Activated naive CD8-positive, alpha-beta T cell treated with anti-CD3 and anti-CD28 coated beads for 36 hours (primary cell): ENCODE measurements around the gene GDPD5. TPM values are rescaled to one million over a fixed set of nuclear protein-coding genes. Genes with fewer than 3 reads are reported as not detected.

ENCODE experiments used
- DNase-seq: peaks from one replicate; pipeline ENCODE4 v3.0.0; 2021
- H3K27ac Mint-ChIP-seq: one replicate; pipeline ENCODE4 v1.8.0; 2022; ENCODE audit warnings: mild to moderate bottlenecking, moderate library complexity, mixed read lengths
- H3K27me3 Mint-ChIP-seq: one replicate; pipeline ENCODE4 v1.8.0; 2022; ENCODE audit warnings: mild to moderate bottlenecking, mixed read lengths
- H3K36me3 Mint-ChIP-seq: one replicate; pipeline ENCODE4 v1.8.0; 2021; ENCODE audit warnings: mild to moderate bottlenecking, mixed read lengths
- H3K4me1 Mint-ChIP-seq: one replicate; pipeline ENCODE4 v1.8.0; 2021; ENCODE audit warnings: mixed read lengths
- H3K4me3 Mint-ChIP-seq: one replicate; pipeline ENCODE4 v1.8.0; 2022; ENCODE audit warnings: mild to moderate bottlenecking, moderate library complexity, mixed read lengths
- H3K9me3 Mint-ChIP-seq: one replicate; pipeline ENCODE4 v1.8.0; 2022; ENCODE audit warnings: mixed read lengths
- total RNA-seq, 2 experiments: library from RNA; stranded (reverse); gene quantifications; one replicate each; pipeline ENCODE4 v1.2.3, GENCODE V29; 2021

The GDPD5 gene
- total RNA-seq, 2 experiments from 2014 or later = 5.9 to 6.6 TPM

GRCh38 chr11:75400146-75400865 lies 125.4 kb downstream of the GDPD5 start:
- peak overlapping the region; percentile 97 for H3K27ac Mint-ChIP-seq

GRCh38 chr11:75399344-75400145 lies 126.2 kb downstream of the GDPD5 start, which contains the start of gene RPS3:
RPS3 (plus strand) TSS chr11:75399518; CDS start chr11:75399548, 30 bp downstream.
- peaks cover 39% of the 10 kb centered on the region for H3K4me1 Mint-ChIP-seq
- H3K9me3 Mint-ChIP-seq = no peaks in the 10 kb centered on the region
- peak; percentile 88 for DNase-seq
- peaks cover 53% of the 10 kb centered on the region for H3K36me3 Mint-ChIP-seq
- H3K27me3 Mint-ChIP-seq = peaks cover 4% of the 10 kb centered on the region
- peak within 1 kb of the TSS; percentile 94 for H3K4me3 Mint-ChIP-seq
- peak within 1 kb of the TSS; percentile 97 for H3K27ac Mint-ChIP-seq

More at GRCh38 chr11:75400146-75400865, 125.4 kb downstream of the GDPD5 start:
- no peak for DNase-seq
- Mint-ChIP-seq H3K9me3 (no peaks in the 10 kb centered on the region), H3K27me3 (peaks cover 4% of the 10 kb centered on the region), H3K4me3 (peak overlapping the region; percentile 94), H3K4me1 (peaks cover 40% of the 10 kb centered on the region), H3K36me3 (peaks cover 57% of the 10 kb centered on the region)

- no peak for DNase-seq
- Mint-ChIP-seq H3K9me3 (no peaks in the 10 kb centered on the region), H3K4me1 (peaks cover 34% of the 10 kb centered on the region), H3K4me3 (peak overlapping the region; percentile 94), H3K27ac (peak overlapping the region; percentile 97), H3K36me3 (peaks cover 47% of the 10 kb centered on the region), H3K27me3 (peaks cover 4% of the 10 kb centered on the region)
These were observed 126.8 kb downstream of the GDPD5 start for GRCh38 chr11:75398906-75399305.

- peaks cover 1% of the 10 kb centered on the region for H3K27me3 Mint-ChIP-seq
- no peak overlapping the region for H3K4me3 Mint-ChIP-seq
- no peak for DNase-seq
- no peaks in the 10 kb centered on the region for H3K9me3 Mint-ChIP-seq
- peaks cover 6% of the 10 kb centered on the region for H3K4me1 Mint-ChIP-seq
- peaks cover under 1% of the 10 kb centered on the region for H3K36me3 Mint-ChIP-seq
- H3K27ac Mint-ChIP-seq = no peak overlapping the region
These were observed 131.5 kb downstream of the GDPD5 start for GRCh38 chr11:75394085-75394840.

GRCh38 chr11:75389925-75390324 lies 135.8 kb downstream of the GDPD5 start:
- H3K4me1 Mint-ChIP-seq = peaks cover 2% of the 10 kb centered on the region
- H3K4me3 Mint-ChIP-seq = no peak overlapping the region
- no peak overlapping the region for H3K27ac Mint-ChIP-seq
- H3K27me3 Mint-ChIP-seq = no peaks in the 10 kb centered on the region
- no peak for DNase-seq
- H3K9me3 Mint-ChIP-seq = no peaks in the 10 kb centered on the region
- H3K36me3 Mint-ChIP-seq = no peaks in the 10 kb centered on the region

GRCh38 chr11:75389276-75389605 lies 136.5 kb downstream of the GDPD5 start:
- no peaks in the 10 kb centered on the region for H3K9me3 Mint-ChIP-seq
- H3K27ac Mint-ChIP-seq = no peak overlapping the region
- H3K4me1 Mint-ChIP-seq = peaks cover 6% of the 10 kb centered on the region
- H3K27me3 Mint-ChIP-seq = no peaks in the 10 kb centered on the region
- DNase-seq = no peak
- H3K4me3 Mint-ChIP-seq = no peak overlapping the region
- H3K36me3 Mint-ChIP-seq = no peaks in the 10 kb centered on the region

- no peak overlapping the region for H3K27ac Mint-ChIP-seq
- no peaks in the 10 kb centered on the region for H3K27me3 Mint-ChIP-seq
- H3K4me1 Mint-ChIP-seq = peaks cover 9% of the 10 kb centered on the region
- H3K4me3 Mint-ChIP-seq = no peak overlapping the region
- DNase-seq = peak; percentile 71
- H3K36me3 Mint-ChIP-seq = no peaks in the 10 kb centered on the region
- H3K9me3 Mint-ChIP-seq = no peaks in the 10 kb centered on the region
These were observed 137.1 kb downstream of the GDPD5 start for GRCh38 chr11:75388386-75389275.

- DNase-seq = no peak
- H3K27me3 Mint-ChIP-seq = no peaks in the 10 kb centered on the region
- H3K4me1 Mint-ChIP-seq = peaks cover 16% of the 10 kb centered on the region
- H3K27ac Mint-ChIP-seq = no peak overlapping the region
- H3K9me3 Mint-ChIP-seq = no peaks in the 10 kb centered on the region
- H3K4me3 Mint-ChIP-seq = no peak overlapping the region
- H3K36me3 Mint-ChIP-seq = no peaks in the 10 kb centered on the region
These were observed 137.9 kb downstream of the GDPD5 start for GRCh38 chr11:75387736-75388294.

- no peaks in the 10 kb centered on the region for H3K9me3 Mint-ChIP-seq
- no peaks in the 10 kb centered on the region for H3K36me3 Mint-ChIP-seq
These were observed 138.7 kb downstream of the GDPD5 start for GRCh38 chr11:75386942-75387630.

More at GRCh38 chr11:75386942-75387630, 138.7 kb downstream of the GDPD5 start:
- no peaks in the 10 kb centered on the region for H3K27me3 Mint-ChIP-seq
- H3K4me3 Mint-ChIP-seq = no peak overlapping the region
- H3K4me1 Mint-ChIP-seq = peaks cover 16% of the 10 kb centered on the region
- no peak overlapping the region for H3K27ac Mint-ChIP-seq
- no peak for DNase-seq

Other genes with a start within 250 kb of the GDPD5 start
- 10 to 100 TPM; 25.6 to 26.3 TPM for gene ARRB1, start 174.3 kb downstream of the GDPD5 start, total RNA-seq
- 1,000 to 10,000 TPM; 4,132 to 4,264 TPM for gene RPS3, start 126.4 kb downstream of the GDPD5 start, total RNA-seq
- under 1 TPM; 0.21 to 0.58 TPM for gene KLHL35, start 92.7 kb downstream of the GDPD5 start, total RNA-seq
- 10 to 100 TPM; 18.9 to 19.4 TPM for gene SERPINH1, start 36.3 kb upstream of the GDPD5 start, total RNA-seq
- not detected for gene MAP6, start 143.1 kb upstream of the GDPD5 start, total RNA-seq
- gene MOGAT2, start 191.9 kb upstream of the GDPD5 start, total RNA-seq = not detected
- gene DGAT2, start 242.8 kb upstream of the GDPD5 start, total RNA-seq = 1 to 10 TPM; 1.6 to 1.9 TPM